PFSK-1 (cell line): Measurements from ENCODE around the gene FAM181A.

Experiments
- FOXP2 ChIP-seq: optimal IDR thresholded peaks from 2 replicates; pipeline ENCODE3; 2011; ENCODE audit warnings: borderline replicate concordance, control low read depth, inconsistent platforms; ENCODE audit not compliant: insufficient read depth; ENCODE audit errors: extremely low read length, extremely low read depth
- POLR2AphosphoS5 ChIP-seq: IDR thresholded peaks from 2 replicates; pipeline ENCODE4 v1.6.1; 2012; ENCODE audit warnings: low read depth, mild to moderate bottlenecking, control low read depth, low read length, moderate library complexity
- SIN3A ChIP-seq: IDR thresholded peaks from 2 replicates; pipeline ENCODE4 v1.6.1; 2012; ENCODE audit warnings: mild to moderate bottlenecking, low read length, moderate library complexity, borderline replicate concordance; ENCODE audit not compliant: insufficient read depth
- TAF1 ChIP-seq: IDR thresholded peaks from 2 replicates; pipeline ENCODE4 v1.6.1; 2012; ENCODE audit warnings: low read length, control low read depth, borderline replicate concordance; ENCODE audit not compliant: insufficient read depth
- TF ChIP-seq, protein P1 (sequence below), 2 experiments: IDR thresholded peaks; 2 replicates each; pipeline versions ENCODE4 v1.6.1 to v1.8.0; 2011 to 2012; ENCODE audit warnings: low read depth in 2 of 2, low read length in 2 of 2, control low read depth in 1 of 2, inconsistent platforms in 1 of 2, mild to moderate bottlenecking in 1 of 2, moderate library complexity in 1 of 2; ENCODE audit not compliant: insufficient read depth in 1 of 2

FAM181A gene

GRCh38 chr14:93930989-93931307 lies 3.8 kb downstream of the FAM181A start:
- TF ChIP-seq FOXP2 (no peak), TAF1 (no peak), SIN3A (no peak), POLR2AphosphoS5 (no peak)
- TF ChIP-seq, protein P1, sequence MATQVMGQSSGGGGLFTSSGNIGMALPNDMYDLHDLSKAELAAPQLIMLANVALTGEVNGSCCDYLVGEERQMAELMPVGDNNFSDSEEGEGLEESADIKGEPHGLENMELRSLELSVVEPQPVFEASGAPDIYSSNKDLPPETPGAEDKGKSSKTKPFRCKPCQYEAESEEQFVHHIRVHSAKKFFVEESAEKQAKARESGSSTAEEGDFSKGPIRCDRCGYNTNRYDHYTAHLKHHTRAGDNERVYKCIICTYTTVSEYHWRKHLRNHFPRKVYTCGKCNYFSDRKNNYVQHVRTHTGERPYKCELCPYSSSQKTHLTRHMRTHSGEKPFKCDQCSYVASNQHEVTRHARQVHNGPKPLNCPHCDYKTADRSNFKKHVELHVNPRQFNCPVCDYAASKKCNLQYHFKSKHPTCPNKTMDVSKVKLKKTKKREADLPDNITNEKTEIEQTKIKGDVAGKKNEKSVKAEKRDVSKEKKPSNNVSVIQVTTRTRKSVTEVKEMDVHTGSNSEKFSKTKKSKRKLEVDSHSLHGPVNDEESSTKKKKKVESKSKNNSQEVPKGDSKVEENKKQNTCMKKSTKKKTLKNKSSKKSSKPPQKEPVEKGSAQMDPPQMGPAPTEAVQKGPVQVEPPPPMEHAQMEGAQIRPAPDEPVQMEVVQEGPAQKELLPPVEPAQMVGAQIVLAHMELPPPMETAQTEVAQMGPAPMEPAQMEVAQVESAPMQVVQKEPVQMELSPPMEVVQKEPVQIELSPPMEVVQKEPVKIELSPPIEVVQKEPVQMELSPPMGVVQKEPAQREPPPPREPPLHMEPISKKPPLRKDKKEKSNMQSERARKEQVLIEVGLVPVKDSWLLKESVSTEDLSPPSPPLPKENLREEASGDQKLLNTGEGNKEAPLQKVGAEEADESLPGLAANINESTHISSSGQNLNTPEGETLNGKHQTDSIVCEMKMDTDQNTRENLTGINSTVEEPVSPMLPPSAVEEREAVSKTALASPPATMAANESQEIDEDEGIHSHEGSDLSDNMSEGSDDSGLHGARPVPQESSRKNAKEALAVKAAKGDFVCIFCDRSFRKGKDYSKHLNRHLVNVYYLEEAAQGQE (IDR thresholded peaks at IDR 0.05; ENCODE audit: insufficient read depth in 1 of 2, low read depth in 2 of 2, low read length in 2 of 2), result no peak

GRCh38 chr14:93932642-93933041 lies 5.5 kb downstream of the FAM181A start:
- TF ChIP-seq TAF1 (no peak), SIN3A (no peak), POLR2AphosphoS5 (no peak), FOXP2 (no peak)
- TF ChIP-seq, protein P1 (IDR thresholded peaks at IDR 0.05; ENCODE audit: insufficient read depth in 1 of 2, low read depth in 2 of 2, low read length in 2 of 2), result no peak

DNA sequence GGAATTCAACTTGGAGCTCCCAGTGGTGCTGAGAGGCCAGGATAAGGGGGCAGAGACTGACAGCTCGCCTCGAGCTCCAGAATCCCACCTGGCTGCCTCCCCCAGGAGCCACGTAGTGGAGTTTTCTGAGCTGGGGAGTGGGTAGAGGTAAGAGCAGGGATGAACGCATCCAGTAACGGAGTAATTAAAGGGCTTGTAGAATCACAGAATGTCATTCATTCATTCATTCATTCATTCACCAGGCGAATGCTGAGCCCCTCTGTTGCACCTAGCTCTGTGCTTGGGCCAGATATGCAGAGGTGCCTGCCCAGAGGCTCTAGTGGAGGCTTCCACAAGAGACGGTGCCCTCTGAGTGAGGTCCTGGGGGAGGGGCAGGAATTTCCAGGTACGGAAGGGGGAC lies 8.1 kb downstream of the FAM181A start:
- TF ChIP-seq POLR2AphosphoS5 (no peak), FOXP2 (no peak), TAF1 (no peak), SIN3A (no peak)
- TF ChIP-seq, protein P1 (IDR thresholded peaks at IDR 0.05; ENCODE audit: insufficient read depth in 1 of 2, low read depth in 2 of 2, low read length in 2 of 2), result no peak

DNA sequence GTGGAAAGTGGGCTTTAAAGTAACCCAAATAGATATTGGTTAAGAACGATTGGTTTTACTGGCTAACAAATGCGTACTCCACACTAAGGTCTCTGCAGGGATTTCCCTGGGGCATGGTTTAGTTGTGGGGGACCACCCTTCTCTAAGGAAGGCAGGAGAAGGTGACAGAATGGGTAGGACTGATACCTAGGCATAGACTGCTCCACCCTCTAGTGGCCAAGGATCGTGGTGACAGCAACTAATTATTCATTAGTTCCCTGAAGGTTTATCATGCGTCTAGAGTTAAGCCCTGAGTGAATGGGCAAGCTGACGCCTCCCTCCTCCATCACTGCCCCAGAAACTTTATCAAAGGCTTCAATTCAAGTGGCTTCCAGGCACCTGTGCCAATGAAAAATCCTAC lies 9.1 kb downstream of the FAM181A start:
- no peak for TF ChIP-seq POLR2AphosphoS5
- TF ChIP-seq, protein P1 (IDR thresholded peaks at IDR 0.05; ENCODE audit: insufficient read depth in 1 of 2, low read depth in 2 of 2, low read length in 2 of 2), result no peak
- TF ChIP-seq SIN3A, result no peak
- no peak for TF ChIP-seq FOXP2
- TF ChIP-seq TAF1, result no peak

GRCh38 chr14:93936926-93937325 lies 9.8 kb downstream of the FAM181A start:
- TF ChIP-seq, protein P1 (IDR thresholded peaks at IDR 0.05; ENCODE audit: insufficient read depth in 1 of 2, low read depth in 2 of 2, low read length in 2 of 2), result no peak
- TF ChIP-seq FOXP2 (no peak), TAF1 (no peak), SIN3A (no peak), POLR2AphosphoS5 (no peak)
